HG03354 (cell line): ENCODE results near the gene FCGR3B.
"Not testable (repeated sequence)": the region's sequence is repeated elsewhere in the genome, so short reads cannot be mapped to it uniquely, and the experiment has no call there.

Experiments
- ATAC-seq: cut with Tn5 transposase; IDR thresholded peaks from one replicate; pipeline ENCODE4 v1.9.1; 2021; ENCODE audit warnings: mild to moderate bottlenecking; ENCODE audit not compliant: unreplicated experiment, poor library complexity, severe bottlenecking

The FCGR3B gene

GRCh38 chr1:161631076-161631475 is at the start of gene FCGR3B:
Gene FCGR3B, minus strand, starts transcription at chr1:161631176. Its CDS starts 82 bp downstream, at chr1:161631094.
- ATAC-seq = no peak

- no peak for ATAC-seq
Observed at GRCh38 chr1:161678500-161678899, 47.5 kb upstream of the FCGR3B start.

- ATAC-seq = no peak
Observed at GRCh38 chr1:161676958-161677689, 46.1 kb upstream of the FCGR3B start.

- ATAC-seq = no peak
Observed at GRCh38 chr1:161676441-161676840, 45.5 kb upstream of the FCGR3B start.

GRCh38 chr1:161674908-161675307 is 43.9 kb upstream of the FCGR3B start:
- ATAC-seq = not testable (repeated sequence)

- ATAC-seq = not testable (repeated sequence)
Observed at GRCh38 chr1:161674447-161674846, 43.5 kb upstream of the FCGR3B start.

- not testable (repeated sequence) for ATAC-seq
Observed at GRCh38 chr1:161673437-161673836, 42.5 kb upstream of the FCGR3B start.

GRCh38 chr1:161671045-161672020 is 40.4 kb upstream of the FCGR3B start:
- ATAC-seq = not testable (repeated sequence)

- not testable (repeated sequence) for ATAC-seq
Observed at GRCh38 chr1:161664689-161665088, 33.7 kb upstream of the FCGR3B start.

- ATAC-seq = not testable (repeated sequence)
Observed at GRCh38 chr1:161663569-161663968, 32.6 kb upstream of the FCGR3B start.

GRCh38 chr1:161662684-161663339 is 31.8 kb upstream of the FCGR3B start, which contains the start of gene FCGR2B:
Gene FCGR2B, plus strand, starts transcription at chr1:161663143. Its CDS starts 99 bp downstream, at chr1:161663242.
- ATAC-seq = peak; percentile 71

GRCh38 chr1:161661660-161662311 is 30.8 kb upstream of the FCGR3B start:
- ATAC-seq = not testable (repeated sequence)

- ATAC-seq = not testable (repeated sequence)
Observed at GRCh38 chr1:161658524-161658923, 27.5 kb upstream of the FCGR3B start.

- ATAC-seq = not testable (repeated sequence)
Observed at GRCh38 chr1:161653971-161654370, 23.0 kb upstream of the FCGR3B start.

GRCh38 chr1:161653541-161653940 is 22.6 kb upstream of the FCGR3B start:
- not testable (repeated sequence) for ATAC-seq

GRCh38 chr1:161647507-161648360 is 16.8 kb upstream of the FCGR3B start:
- not testable (repeated sequence) for ATAC-seq

GRCh38 chr1:161644855-161645254 is 13.9 kb upstream of the FCGR3B start:
- not testable (repeated sequence) for ATAC-seq

GRCh38 chr1:161643481-161644208 is 12.7 kb upstream of the FCGR3B start:
- ATAC-seq = not testable (repeated sequence)
